Stimulated activated CD4-positive, alpha-beta T cell treated with anti-CD3 and anti-CD28 coated beads, Interleukin-1b, Interleukin-23, amount 100 ng/mL, for 4 hours (primary cell): ENCODE results near the gene RER1.
"Not testable (repeated sequence)": the region's sequence is repeated elsewhere in the genome, so short reads cannot be mapped to it uniquely, and the experiment has no call there.

Source experiments
- DNase-seq, 2 donors: peaks; one replicate each; pipeline ENCODE4 v3.0.0-alpha.2; 2020; ENCODE audit warnings: low read depth in 2 of 2

The RER1 gene

GRCh38 chr1:2427976-2428375, 36.3 kb downstream of the RER1 start:
- no peak for DNase-seq

GRCh38 chr1:2428490-2428889, 36.8 kb downstream of the RER1 start:
- no peak for DNase-seq

GRCh38 chr1:2429780-2430591, 38.3 kb downstream of the RER1 start:
- DNase-seq = no peak

- no peak for DNase-seq
Observed at GRCh38 chr1:2430592-2430973, 38.9 kb downstream of the RER1 start.

- DNase-seq = no peak
Observed at GRCh38 chr1:2431103-2431502, 39.5 kb downstream of the RER1 start.

GRCh38 chr1:2431518-2431917, 39.9 kb downstream of the RER1 start:
- no peak for DNase-seq

- no peak for DNase-seq
Observed at GRCh38 chr1:2432441-2432844, 40.8 kb downstream of the RER1 start.

- DNase-seq = no peak
Observed at GRCh38 chr1:2433196-2433595, 41.6 kb downstream of the RER1 start.

GRCh38 chr1:2433936-2434655, 42.5 kb downstream of the RER1 start:
- DNase-seq = no peak

GRCh38 chr1:2435091-2435490, 43.5 kb downstream of the RER1 start:
- no peak for DNase-seq

- DNase-seq = no peak
Observed at GRCh38 chr1:2435746-2436355, 44.2 kb downstream of the RER1 start.

GRCh38 chr1:2436876-2437275, 45.2 kb downstream of the RER1 start:
- no peak for DNase-seq

GRCh38 chr1:2437617-2438016, 46.0 kb downstream of the RER1 start:
- DNase-seq = no peak

- DNase-seq = no peak
Observed at GRCh38 chr1:2438038-2438437, 46.4 kb downstream of the RER1 start.

- no peak for DNase-seq
Observed at GRCh38 chr1:2438641-2439040, 47.0 kb downstream of the RER1 start.

- no peak for DNase-seq
Observed at GRCh38 chr1:2439369-2439768, 47.7 kb downstream of the RER1 start.

GRCh38 chr1:2440346-2440745, 48.7 kb downstream of the RER1 start:
- not testable (repeated sequence) for DNase-seq

- DNase-seq = no peak
Observed at GRCh38 chr1:2441746-2442145, 50.1 kb downstream of the RER1 start.

GRCh38 chr1:2442661-2443060, 51.0 kb downstream of the RER1 start:
- DNase-seq = no peak

GRCh38 chr1:2443277-2444137, 51.9 kb downstream of the RER1 start:
- DNase-seq = no peak

- no peak for DNase-seq
Observed at GRCh38 chr1:2444138-2444591, 52.5 kb downstream of the RER1 start.
